OCI-LY7 (cell line): ENCODE data around the gene NFYC. TPM values are rescaled to one million over a fixed set of nuclear protein-coding genes. Genes with fewer than 3 reads are reported as not detected.

Source experiments
- Bru-seq: library from RNA; stranded (reverse); fragments of 400-500 nt; gene quantifications from one replicate; lab custom pipeline; 2021; lab: Mats Ljungman, UMichigan
- BruChase-seq, 2 experiments: library from RNA; stranded (reverse); fragments of 400-500 nt; gene quantifications; one replicate each; lab custom pipeline; 2021; lab: Mats Ljungman, UMichigan
- BruUV-seq: library from RNA; stranded (reverse); fragments of 400-500 nt; replicated peaks from 2 replicates; lab custom pipeline; 2021; lab: Mats Ljungman, UMichigan
- CTCF ChIA-PET: fragments of 300-600 bp; sonication (Branson Sonifier 250); formaldehyde crosslinking; loops from one replicate; lab custom pipeline; 2022; ENCODE audit warnings: antibody characterized with exemption; ENCODE audit not compliant: unreplicated experiment; lab: Charles Lee
- POLR2A ChIA-PET: fragments of 300-600 bp; sonication (Branson Sonifier 250); formaldehyde crosslinking; loops from one replicate; lab custom pipeline; 2022; ENCODE audit warnings: antibody characterized with exemption; lab: Charles Lee
- DNase-seq: peaks from one replicate; pipeline ENCODE4 v3.0.0-alpha.2; 2015; ENCODE audit warnings: low spot score
- H2AFZ ChIP-seq: fragments of 200-600 bp; sonication (generic), shearing (Covaris generic); 2 replicates; pipeline ENCODE4 v1.6.1; 2014; ENCODE audit warnings: mild to moderate bottlenecking, antibody characterized with exemption, low read length, moderate library complexity
- H3K27ac ChIP-seq: fragments of 200-600 bp; sonication (generic); 2 replicates; pipeline ENCODE4 v1.5.1; 2014; ENCODE audit warnings: mixed run types, low read depth, mild to moderate bottlenecking, moderate library complexity, low read length, inconsistent platforms; ENCODE audit not compliant: poor library complexity, severe bottlenecking
- H3K36me3 ChIP-seq: fragments of 200-600 bp; sonication (generic); 2 replicates; pipeline ENCODE4 v1.6.1; 2014; ENCODE audit warnings: mild to moderate bottlenecking, antibody characterized with exemption, low read length, moderate library complexity, mixed read lengths; ENCODE audit not compliant: insufficient read depth
- H3K4me1 ChIP-seq: fragments of 200-600 bp; sonication (generic); 2 replicates; pipeline ENCODE4 v1.5.1; 2014; ENCODE audit warnings: mild to moderate bottlenecking, low read length; ENCODE audit not compliant: insufficient read depth, poor library complexity, severe bottlenecking
- H3K4me2 ChIP-seq: fragments of 200-600 bp; sonication (generic); 2 replicates; pipeline ENCODE4 v1.6.1; 2014; ENCODE audit warnings: mild to moderate bottlenecking, low read length
- H3K4me3 ChIP-seq: fragments of 200-600 bp; sonication (generic); 2 replicates; pipeline ENCODE4 v1.5.1; 2014; ENCODE audit warnings: mild to moderate bottlenecking, low read depth, low read length; ENCODE audit not compliant: poor library complexity, severe bottlenecking
- H3K79me2 ChIP-seq: fragments of 200-600 bp; sonication (generic); 2 replicates; pipeline ENCODE4 v1.6.1; 2016; ENCODE audit warnings: low read depth, mild to moderate bottlenecking, low read length, moderate library complexity, mixed read lengths; ENCODE audit not compliant: insufficient read depth
- H3K9me2 ChIP-seq: fragments of 200-600 bp; sonication (generic); 2 replicates; pipeline ENCODE4 v1.6.1; 2016; ENCODE audit warnings: mild to moderate bottlenecking, low read length, mixed read lengths; ENCODE audit not compliant: insufficient read depth
- H3K9me3 ChIP-seq: fragments of 200-600 bp; sonication (generic); 2 replicates; pipeline ENCODE4 v1.6.1; 2014; ENCODE audit warnings: mild to moderate bottlenecking, mixed run types, low read length, mixed read lengths
- H4K20me1 ChIP-seq: fragments of 200-600 bp; sonication (generic); 2 replicates; pipeline ENCODE4 v1.6.1; 2014; ENCODE audit warnings: mild to moderate bottlenecking, antibody characterized with exemption, low read length, moderate library complexity, mixed read lengths; ENCODE audit not compliant: insufficient read depth
- CTCF ChIP-seq: fragments of 200-600 bp; sonication (generic); conservative IDR thresholded peaks from 2 replicates; pipeline ENCODE4 v1.5.1; 2014; ENCODE audit warnings: mild to moderate bottlenecking, antibody characterized with exemption, low read length, moderate library complexity, mixed read lengths
- EZH2phosphoT487 ChIP-seq: fragments of 200-600 bp; sonication (generic); IDR thresholded peaks from 2 replicates; pipeline ENCODE4 v1.6.1; 2018; ENCODE audit warnings: low read depth, borderline replicate concordance, mild to moderate bottlenecking, mixed run types, antibody characterized with exemption, low read length, moderate library complexity, mixed read lengths
- intact Hi-C: fragments of 100-400 bp; cut with micrococcal nuclease; formaldehyde crosslinking; loops from one replicate; pipeline ENCODE4 v1.10.0; 2022; ENCODE audit not compliant: unreplicated experiment
- long read RNA-seq: library from polyadenylated mRNA; stranded (forward); transcript quantifications from one replicate; pipeline ENCODE4 v2.0.0, GENCODE V29; 2022
- total RNA-seq, 2 experiments: library from RNA; depleted of rRNA in 1 of 2; stranded (reverse); fragments of >200 nt in 1 of 2; shearing (Covaris generic) in 1 of 2; gene quantifications; 2 replicates each; pipeline ENCODE4 v1.2.3, GENCODE V29; 2014 to 2022

Gene NFYC
- total RNA-seq (2014; rRNA removed; shearing (Covaris generic)) (29.3 and 39.1 TPM in 2 replicates), total RNA-seq (2022) (71.0 and 77.1 TPM in 2 replicates), Bru-seq, nascent RNA (percentile 89 among the genes with signal in this experiment), BruChase-seq, experiment 1, labeled RNA remaining after a 6-hour chase (percentile 77 among the genes with signal in this experiment), BruChase-seq, experiment 2, labeled RNA remaining after a 2-hour chase (percentile 75 among the genes with signal in this experiment)
- long read RNA-seq, transcript NFYC-202 (10 exons, 1,202 nt) = minor isoform, 5 of 118 reads
- long read RNA-seq, transcript NFYC-213 (10 exons, 1,950 nt) = major isoform, 48 of 118 reads
- long read RNA-seq, partial matches to known transcripts = 20 of 118 reads
- long read RNA-seq, other reads (novel, unspliced or antisense) = 36 of 118 reads

DNA sequence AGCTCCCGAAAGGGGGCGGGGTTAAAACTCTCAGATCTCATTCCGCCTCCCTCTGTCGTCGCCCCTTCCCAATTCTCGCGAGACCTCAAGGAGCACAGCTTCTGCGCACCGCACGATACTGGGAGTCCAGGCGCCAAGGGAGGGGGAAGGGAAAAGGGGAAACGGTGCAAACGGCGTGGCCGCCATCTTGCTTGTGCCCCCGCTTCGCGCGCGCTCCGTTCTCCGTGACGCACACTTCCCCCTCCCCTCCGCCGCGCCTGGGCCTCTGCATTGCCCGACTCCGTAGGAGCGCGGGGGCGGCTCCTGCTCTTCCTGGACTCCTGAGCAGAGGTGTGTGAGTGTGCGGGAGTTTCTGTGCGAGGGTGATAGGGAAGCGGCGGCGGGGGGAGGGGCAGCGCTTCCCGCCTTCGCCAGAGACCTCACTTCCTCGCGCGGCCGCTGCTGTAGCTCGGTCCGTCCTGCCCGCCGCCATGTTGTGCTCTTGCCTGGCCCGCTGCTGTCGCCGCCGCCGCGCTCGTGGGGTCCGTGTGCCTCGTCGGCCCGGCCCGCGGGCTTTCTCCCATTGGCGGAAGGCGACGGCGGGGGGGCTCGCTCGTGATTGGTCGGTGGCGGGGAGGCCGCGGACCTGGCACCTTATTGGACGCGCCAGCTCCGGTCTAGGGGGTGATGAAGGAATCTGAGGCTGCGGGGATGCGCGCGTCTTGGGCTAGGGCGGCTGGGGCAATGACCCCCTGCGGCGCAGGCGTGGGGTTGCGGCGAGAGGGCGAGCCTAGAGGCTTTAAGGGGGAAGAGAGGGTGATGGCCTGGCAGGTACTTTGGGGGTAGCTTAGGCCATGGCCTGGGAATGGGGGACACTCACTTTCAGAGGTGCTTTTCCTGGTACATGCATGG is at the start of gene NFYC:
Gene NFYC, plus strand, starts transcription at position 167 of the 891 bp plus-strand sequence. CDS start 47,140 bp downstream, outside the sequence.
- peaks cover 52% of the 10 kb centered on the region for H3K4me1 ChIP-seq
- POLR2A ChIA-PET = interaction anchor here (0.7 to 6.2 kb wide), 13 partner anchors 11 to 306 kb away, joined by 3 to 168 read pairs (median 5); partner anchors contain the start of genes RIMS3 and ZNF684
- peak within 1 kb of the TSS; percentile 34; the same call in 1 of the 2 replicates for H2AFZ ChIP-seq
- CTCF ChIA-PET = interaction anchor here (0.5 to 2.3 kb wide), 5 partner anchors 12 to 240 kb away, joined by 3 to 8 read pairs (median 3); partner anchors contain the start of gene RIMS3
- intact Hi-C loops = loop anchor here (1.0 to 10.0 kb wide), 4 partner anchors 21 to 307 kb away; no protein-coding TSS in a partner anchor
- H3K4me3 ChIP-seq = peak within 1 kb of the TSS; percentile 94
- no peaks in the 10 kb centered on the region for H3K9me3 ChIP-seq
- H4K20me1 ChIP-seq = peaks cover 19% of the 10 kb centered on the region; the same call in 1 of the 2 replicates
- no peak for TF ChIP-seq CTCF
- TF ChIP-seq EZH2phosphoT487 = no peak
- peaks cover 37% of the 10 kb centered on the region for H3K36me3 ChIP-seq
- H3K4me2 ChIP-seq = peak within 1 kb of the TSS; percentile 96
- peak within 1 kb of the TSS; percentile 87 for H3K27ac ChIP-seq
- no TSS peak for BruUV-seq
- no peaks in the 10 kb centered on the region for H3K9me2 ChIP-seq
- H3K79me2 ChIP-seq = peaks cover 71% of the 10 kb centered on the region
- peak; percentile 100 for DNase-seq

DNA sequence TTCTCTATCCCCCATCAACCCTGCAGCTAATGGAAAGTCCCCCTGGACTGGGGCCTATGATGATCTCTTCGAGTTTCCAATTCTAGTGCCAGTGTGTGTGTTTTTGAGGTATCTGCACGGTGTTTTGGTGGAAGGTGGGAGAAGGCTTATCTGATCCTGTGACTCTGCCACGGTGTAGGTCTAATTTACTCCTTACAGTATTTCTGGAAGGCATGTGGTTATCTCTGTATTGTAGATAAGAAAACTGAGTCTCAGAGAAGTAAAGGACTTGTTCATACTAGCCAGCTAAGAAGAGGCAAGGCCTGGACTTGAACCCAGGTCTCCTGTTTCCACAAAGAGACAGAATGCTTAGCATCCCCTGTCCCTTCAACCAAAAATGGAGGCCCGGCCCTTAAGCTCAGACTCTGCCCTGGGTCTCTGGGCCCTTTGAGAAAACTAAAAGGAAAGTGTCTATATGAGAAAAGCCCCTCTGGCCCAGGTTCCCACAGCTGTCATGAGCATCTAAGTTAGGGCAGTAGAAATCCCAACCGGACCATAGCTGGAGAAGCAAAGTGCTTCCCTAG is 46.3 kb upstream of the NFYC start:
- H3K9me2 ChIP-seq = no peaks in the 10 kb centered on the region
- H4K20me1 ChIP-seq = no peaks in the 10 kb centered on the region
- no peak overlapping the region for H3K4me3 ChIP-seq
- no peaks in the 10 kb centered on the region for H3K79me2 ChIP-seq
- no peaks in the 10 kb centered on the region for H3K4me1 ChIP-seq
- no peak overlapping the region for H2AFZ ChIP-seq
- TF ChIP-seq EZH2phosphoT487 (no peak), CTCF (no peak)
- ChIA-PET POLR2A (no interaction called here), CTCF (no interaction called here)
- H3K36me3 ChIP-seq = peaks cover 34% of the 10 kb centered on the region
- no peak overlapping the region for H3K4me2 ChIP-seq
- H3K9me3 ChIP-seq = no peaks in the 10 kb centered on the region
- DNase-seq = no peak
- intact Hi-C loops = no loop called here
- no TSS peak for BruUV-seq
- H3K27ac ChIP-seq = no peak overlapping the region
